DND-41 (cell line): ENCODE results near the gene LILRA6.

ENCODE experiments used
- ATAC-seq: fragments of 200-7000 bp; cut with Tn5 transposase; 3 replicates; pipeline ENCODE4 v1.9.1; 2021; ENCODE audit warnings: low read depth; ENCODE audit not compliant: insufficient read depth
- DNase-seq: peaks from one replicate; pipeline ENCODE4 v3.0.0-alpha.2; 2020
- H2AFZ ChIP-seq: 2 replicates; pipeline ENCODE4 v1.6.0; 2012; ENCODE audit warnings: low read depth, low read length
- H3K27ac ChIP-seq: 2 replicates; pipeline ENCODE4 v1.5.1; 2012; ENCODE audit warnings: low read length, inconsistent platforms
- H3K27me3 ChIP-seq: fragments of 200-600 bp; sonication (generic); 2 replicates; pipeline ENCODE4 v1.6.0; 2012; ENCODE audit warnings: low read length, mild to moderate bottlenecking, inconsistent platforms; ENCODE audit not compliant: insufficient read depth, poor library complexity
- H3K36me3 ChIP-seq: 2 replicates; pipeline ENCODE4 v1.5.1; 2012; ENCODE audit warnings: low read length, inconsistent platforms; ENCODE audit not compliant: insufficient read depth
- H3K4me1 ChIP-seq: 2 replicates; pipeline ENCODE4 v1.5.1; 2012; ENCODE audit warnings: mild to moderate bottlenecking, low read length; ENCODE audit not compliant: insufficient read depth
- H3K4me2 ChIP-seq: 2 replicates; pipeline ENCODE4 v1.6.0; 2012; ENCODE audit warnings: mild to moderate bottlenecking, moderate library complexity, low read length, inconsistent platforms; ENCODE audit not compliant: insufficient read depth
- H3K4me3 ChIP-seq, 2 experiments: fragments of 200-600 bp in 1 of 2; shearing (Covaris generic) in 1 of 2; 2 replicates each; pipeline ENCODE4 v1.5.1; 2012 to 2016; ENCODE audit warnings: inconsistent platforms in 2 of 2, low read length in 2 of 2, mild to moderate bottlenecking in 2 of 2, low read depth in 1 of 2, moderate library complexity in 1 of 2
- H3K79me2 ChIP-seq: 2 replicates; pipeline ENCODE4 v1.6.0; 2012; ENCODE audit warnings: low read length, inconsistent platforms; ENCODE audit not compliant: insufficient read depth
- H3K9ac ChIP-seq: 2 replicates; pipeline ENCODE4 v1.6.0; 2012; ENCODE audit warnings: low read depth, mild to moderate bottlenecking, inconsistent platforms, low read length, moderate library complexity
- H3K9me3 ChIP-seq: 2 replicates; pipeline ENCODE4 v1.5.1; 2012; ENCODE audit warnings: low read length, moderate library complexity, mild to moderate bottlenecking, inconsistent platforms; ENCODE audit not compliant: insufficient read depth, severe bottlenecking
- H4K20me1 ChIP-seq: 2 replicates; pipeline ENCODE4 v1.6.0; 2012; ENCODE audit warnings: low read length; ENCODE audit not compliant: insufficient read depth
- CTCF ChIP-seq: IDR thresholded peaks from 2 replicates; pipeline ENCODE4 v1.5.1; 2012; ENCODE audit warnings: borderline replicate concordance, low read length, moderate library complexity, mild to moderate bottlenecking; ENCODE audit not compliant: poor library complexity, severe bottlenecking; ENCODE audit errors: extremely low read depth
- EZH2 ChIP-seq: IDR thresholded peaks from 3 replicates; pipeline ENCODE4 v1.6.1; 2012; ENCODE audit warnings: borderline replicate concordance, low read depth, mild to moderate bottlenecking, moderate library complexity, low read length, inconsistent platforms; ENCODE audit not compliant: severe bottlenecking

LILRA6 gene

DNA sequence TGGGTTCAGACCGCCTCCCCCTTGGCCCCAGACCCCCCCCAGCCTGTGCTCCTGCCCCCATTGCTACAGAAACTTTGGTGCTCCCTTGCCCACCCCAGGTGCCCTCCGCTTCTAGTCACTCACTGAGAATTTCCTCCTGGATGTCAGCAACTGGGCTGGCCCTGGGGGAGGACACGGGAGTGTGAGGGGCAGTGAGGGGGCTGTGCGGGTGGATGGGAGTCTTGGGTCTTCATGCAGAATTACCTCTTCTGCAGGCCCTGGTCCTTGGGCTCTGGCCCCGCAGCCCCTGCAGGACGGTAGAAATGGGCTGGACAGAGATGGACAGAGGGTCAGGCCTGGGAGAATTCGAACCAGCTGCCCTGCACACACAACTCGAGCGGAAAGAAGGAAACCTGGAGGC is 9.7 kb upstream of the LILRA6 start:
- H3K4me3 ChIP-seq: no peak overlapping the region
- 0 out of 2 replicates have a peak, but pooled peaks cover 2% of the 10 kb centered on the region for H4K20me1 ChIP-seq
- H3K4me1 ChIP-seq: no peaks in the 10 kb centered on the region
- H3K36me3 ChIP-seq: no peaks in the 10 kb centered on the region
- no peak overlapping the region for H2AFZ ChIP-seq
- no peaks in the 10 kb centered on the region for H3K9me3 ChIP-seq
- DNase-seq (no peak), ATAC-seq (no peak)
- no peaks in the 10 kb centered on the region for H3K79me2 ChIP-seq
- no peak overlapping the region for H3K27ac ChIP-seq
- no peak overlapping the region for H3K9ac ChIP-seq
- TF ChIP-seq CTCF (no peak), EZH2 (no peak)
- H3K4me2 ChIP-seq: no peak overlapping the region
- H3K27me3 ChIP-seq: no peaks in the 10 kb centered on the region

DNA sequence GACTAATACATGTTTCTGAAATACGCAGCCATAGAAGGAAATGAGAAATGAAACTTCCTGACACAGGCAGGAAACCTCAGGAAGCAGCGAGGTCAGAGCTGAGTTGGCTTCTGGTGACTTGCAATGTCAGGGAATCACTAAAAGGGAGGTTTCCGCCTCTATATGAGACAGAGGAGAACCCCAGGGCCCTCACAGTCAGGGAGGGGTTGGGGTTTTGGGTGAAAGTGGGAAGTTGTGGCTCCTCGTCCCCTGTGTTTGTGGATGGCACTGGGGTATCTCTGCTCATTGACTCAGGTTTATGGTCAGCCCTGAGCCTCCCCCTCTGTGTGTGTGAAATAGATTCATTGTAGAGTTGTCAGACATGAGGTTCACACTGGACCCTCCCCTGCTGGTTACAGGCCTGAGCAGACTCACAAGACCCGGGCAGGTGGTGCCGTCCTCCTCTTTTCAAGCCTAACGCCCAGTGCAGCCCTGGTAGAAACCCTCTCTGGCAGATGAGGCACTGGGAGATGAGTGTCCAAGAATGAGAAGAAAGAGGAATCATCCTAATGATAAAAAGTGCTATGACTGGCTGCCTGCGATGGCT is 5.5 kb upstream of the LILRA6 start:
- H3K27ac ChIP-seq: no peak overlapping the region
- H3K9me3 ChIP-seq: no peaks in the 10 kb centered on the region
- TF ChIP-seq EZH2 (no peak), CTCF (no peak)
- H3K4me3 ChIP-seq: no peak overlapping the region
- H2AFZ ChIP-seq: no peak overlapping the region
- H3K4me1 ChIP-seq: no peaks in the 10 kb centered on the region
- H3K9ac ChIP-seq: no peak overlapping the region
- ATAC-seq: no peak
- H3K36me3 ChIP-seq: no peaks in the 10 kb centered on the region
- no peak for DNase-seq
- H4K20me1 ChIP-seq: no peaks in the 10 kb centered on the region
- no peak overlapping the region for H3K4me2 ChIP-seq
- H3K27me3 ChIP-seq: no peaks in the 10 kb centered on the region
- H3K79me2 ChIP-seq: no peaks in the 10 kb centered on the region

GRCh38 chr19:54247106-54247930 is 4.7 kb upstream of the LILRA6 start:
- no peak overlapping the region for H3K4me2 ChIP-seq
- no peak overlapping the region for H3K27ac ChIP-seq
- no peak overlapping the region for H3K9ac ChIP-seq

More at GRCh38 chr19:54247106-54247930, 4.7 kb upstream of the LILRA6 start:
- Histone ChIP-seq H3K4me3 (no peak overlapping the region), H3K36me3 (no peaks in the 10 kb centered on the region), H3K4me1 (no peaks in the 10 kb centered on the region), H2AFZ (no peak overlapping the region), H4K20me1 (no peaks in the 10 kb centered on the region), H3K79me2 (no peaks in the 10 kb centered on the region), H3K9me3 (no peaks in the 10 kb centered on the region), H3K27me3 (no peaks in the 10 kb centered on the region)
- no peak for TF ChIP-seq CTCF
- no peak for TF ChIP-seq EZH2
- no peak for ATAC-seq
- DNase-seq: no peak
